Adipose tissue (tissue), 3 donors: Measurements from ENCODE around the gene NUDT21. TPM values are rescaled to one million over a fixed set of nuclear protein-coding genes. Genes with fewer than 3 reads are reported as not detected.
"Not testable (repeated sequence)": the region's sequence is repeated elsewhere in the genome, so short reads cannot be mapped to it uniquely, and the experiment has no call there.

Source experiments
- H3K27ac ChIP-seq: one replicate; pipeline ENCODE4 v1.5.1; 2013; ENCODE audit warnings: low read depth, low read length
- WGBS, 3 donors: extraction: QIAGEN DNeasy Blood & Tissue Kit; methylation state at CpG; one replicate each; pipeline ENCODE4 v1.1.7; 2013; 5-methylcytosine and 5-hydroxymethylcytosine counted together
- polyA plus RNA-seq, 3 donors: library from polyadenylated mRNA; stranded (reverse); fragments of 200-250 nt; gene quantifications; one replicate each; pipeline ENCODE4 v1.2.3, GENCODE V29; 2013
- donor health status: healthy with polysubstance abuse.
- donor health status: Bipolar disorder and iron deficiency.
- donor health status: healthy.

Gene NUDT21
- polyA plus RNA-seq, 3 donors, result 34.2 to 40.4 (median 34.4) TPM

- H3K27ac ChIP-seq, result no peak overlapping the region
- 76 to 83% (median 81%) methylated on average over 2 of the region's 2 CpGs for WGBS, 3 donors
These were observed 52.1 kb downstream of the NUDT21 start for GRCh38 chr16:56399047-56399446.

GRCh38 chr16:56396724-56397123 lies 54.4 kb downstream of the NUDT21 start:
- not testable (repeated sequence) for H3K27ac ChIP-seq
- WGBS, 3 donors, result 75 to 99% (median 98%) methylated on average over 3 of the region's 3 CpGs

DNA sequence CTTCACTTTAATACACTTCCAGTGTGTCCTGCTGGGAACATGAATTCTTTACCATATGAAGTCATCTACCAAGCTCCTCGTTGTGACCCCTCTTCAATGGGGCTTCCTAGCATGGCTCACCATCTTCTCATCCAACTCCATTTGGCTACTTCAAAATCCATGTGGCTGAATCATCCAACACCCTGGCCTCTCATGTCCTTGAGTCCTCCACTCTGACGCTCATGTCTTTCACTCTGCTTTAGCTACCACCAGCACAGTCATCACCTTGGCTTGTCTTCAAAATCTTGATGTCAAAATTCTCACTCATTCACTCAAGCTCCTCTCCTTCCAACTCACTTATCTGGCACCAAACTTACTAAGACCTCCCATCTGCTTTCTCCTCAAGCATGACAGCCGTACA lies 61.6 kb downstream of the NUDT21 start:
- WGBS, 3 donors, result 89 to 94% (median 92%) methylated on average over 3 of the region's 3 CpGs
- H3K27ac ChIP-seq, result no peak overlapping the region

DNA sequence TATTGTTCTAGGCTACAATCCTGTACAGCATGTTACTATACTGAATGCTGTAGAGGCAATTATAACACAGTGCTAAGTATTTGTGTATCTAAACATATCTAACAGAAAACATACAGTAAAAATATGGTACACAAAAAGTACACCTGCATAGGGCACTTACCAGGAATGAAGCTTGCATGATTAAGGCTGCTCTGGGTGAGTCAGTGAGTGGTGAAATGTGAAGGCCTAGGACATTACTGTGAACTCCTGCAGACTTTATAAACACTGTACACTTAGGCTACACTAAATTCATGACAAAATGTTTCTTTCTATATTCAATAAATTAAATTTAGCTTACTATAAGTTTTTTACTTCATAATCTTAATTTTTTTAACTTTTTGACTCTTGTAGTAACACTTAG lies 62.9 kb downstream of the NUDT21 start:
- H3K27ac ChIP-seq, result no peak overlapping the region

GRCh38 chr16:56387396-56387795 lies 63.7 kb downstream of the NUDT21 start:
- H3K27ac ChIP-seq, result no peak overlapping the region
- WGBS, 3 donors, result 93 to 99% (median 93%) methylated on average over 3 of the region's 3 CpGs

- H3K27ac ChIP-seq, result no peak overlapping the region
- 81 to 94% (median 92%) methylated on average over 4 of the region's 4 CpGs for WGBS, 3 donors
These were observed 66.9 kb downstream of the NUDT21 start for GRCh38 chr16:56384074-56384721.

GRCh38 chr16:56382901-56383355 lies 68.2 kb downstream of the NUDT21 start:
- 60 to 89% (median 78%) methylated on average over 5 of the region's 5 CpGs for WGBS, 3 donors
- H3K27ac ChIP-seq, result no peak overlapping the region

DNA sequence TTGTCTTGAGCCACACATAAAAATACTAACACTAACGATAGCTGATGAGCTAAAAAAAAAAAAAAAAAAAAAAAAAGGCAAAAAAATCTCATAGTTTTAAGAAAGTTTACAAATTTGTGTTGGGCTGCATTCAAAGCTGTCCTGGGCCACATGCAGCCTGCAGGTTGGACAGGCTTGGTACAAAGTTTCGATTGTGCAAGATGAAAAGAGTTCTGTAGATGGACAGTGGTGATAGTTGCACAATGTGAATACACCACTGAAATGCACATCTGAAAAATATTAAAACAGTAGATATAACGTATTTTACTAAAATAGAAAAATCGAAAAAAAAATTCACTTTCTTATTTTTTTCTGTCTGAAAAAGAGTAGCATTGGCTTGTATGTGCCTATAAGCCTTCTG lies 68.7 kb downstream of the NUDT21 start:
- no peak overlapping the region for H3K27ac ChIP-seq
- WGBS, 3 donors, result 94 to 96% (median 95%) methylated on average over 4 of the region's 4 CpGs

DNA sequence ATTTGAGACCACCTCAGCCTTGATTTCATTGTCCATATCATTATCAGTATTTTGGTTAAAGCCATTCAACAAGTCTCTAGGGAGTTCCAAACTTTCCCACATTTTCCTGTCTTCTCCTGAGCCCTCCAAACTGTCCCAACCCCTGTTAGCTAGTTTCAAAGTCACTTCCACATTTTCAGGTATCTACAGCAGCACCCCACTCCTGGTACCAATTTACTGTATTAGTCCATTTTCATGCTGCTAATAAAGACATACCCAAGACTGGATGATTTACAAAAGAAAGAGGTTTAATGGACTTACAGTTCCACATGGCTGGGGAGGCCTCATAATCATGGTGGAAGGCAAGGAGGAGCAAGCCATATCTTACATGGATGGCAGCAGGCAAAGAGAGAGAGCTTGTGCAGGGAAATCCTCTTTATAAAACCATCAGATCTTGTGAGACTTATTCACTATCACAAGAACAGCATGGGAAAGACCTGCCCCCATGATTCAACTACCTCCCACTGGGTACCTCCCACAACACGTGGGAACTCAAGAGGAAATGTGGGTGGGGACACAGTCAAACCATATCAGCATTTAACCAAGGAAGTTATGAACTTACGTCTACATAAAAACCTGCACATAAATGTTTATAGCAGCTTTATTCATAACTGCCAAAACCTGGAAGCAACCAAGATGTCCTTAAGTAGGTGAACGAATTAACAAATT lies 70.2 kb downstream of the NUDT21 start:
- 92 to 97% (median 97%) methylated on average over 3 of the region's 3 CpGs for WGBS, 3 donors
- not testable (repeated sequence) for H3K27ac ChIP-seq

Other genes with a start within 250 kb of the NUDT21 start
- gene AMFR, start 25.8 kb downstream of the NUDT21 start, polyA plus RNA-seq, result 10 to 100 TPM; 36.6 to 47.3 (median 38.0) TPM
- 10 to 100 TPM in 1 of 3 donors, 1 to 10 TPM in 2; 7.8 to 25.7 (median 9.2) TPM for gene OGFOD1, start 222 bp upstream of the NUDT21 start, polyA plus RNA-seq
- 10 to 100 TPM; 12.8 to 38.9 (median 21.3) TPM for gene BBS2, start 68.7 kb upstream of the NUDT21 start, polyA plus RNA-seq
- not detected for gene MT4, start 113.7 kb upstream of the NUDT21 start, polyA plus RNA-seq
- 1 to 10 TPM in 2 of 3 donors, under 1 TPM in 1; 0.91 to 2.7 (median 1.8) TPM for gene MT3, start 138.2 kb upstream of the NUDT21 start, polyA plus RNA-seq
- 1,000 to 10,000 TPM in 2 of 3 donors, 100 to 1,000 TPM in 1; 558 to 7,150 (median 3,647) TPM for gene MT2A, start 157.3 kb upstream of the NUDT21 start, polyA plus RNA-seq
- 1,000 to 10,000 TPM in 2 of 3 donors, 100 to 1,000 TPM in 1; 256 to 2,506 (median 1,432) TPM for gene MT1E, start 174.4 kb upstream of the NUDT21 start, polyA plus RNA-seq
- 1,000 to 10,000 TPM in 1 of 3 donors, 100 to 1,000 TPM in 2; 108 to 1,265 (median 551) TPM for gene MT1M, start 181.3 kb upstream of the NUDT21 start, polyA plus RNA-seq
- gene MT1A, start 187.3 kb upstream of the NUDT21 start, polyA plus RNA-seq, result 1,000 to 10,000 TPM in 2 of 3 donors, 100 to 1,000 TPM in 1; 259 to 2,112 (median 1,254) TPM
- 1 to 10 TPM in 1 of 3 donors, not detected in 2; 9.3 TPM for gene MT1B, start 200.6 kb upstream of the NUDT21 start, polyA plus RNA-seq
- 100 to 1,000 TPM in 2 of 3 donors, 10 to 100 TPM in 1; 84.5 to 341 (median 130) TPM for gene MT1F, start 206.6 kb upstream of the NUDT21 start, polyA plus RNA-seq
- 1,000 to 10,000 TPM; 1,258 to 2,088 (median 1,548) TPM for gene MT1G, start 216.7 kb upstream of the NUDT21 start, polyA plus RNA-seq
- gene MT1H, start 218.5 kb upstream of the NUDT21 start, polyA plus RNA-seq, result 10 to 100 TPM in 2 of 3 donors, 1 to 10 TPM in 1; 6.4 to 67.9 (median 60.5) TPM
- 1,000 to 10,000 TPM; 2,752 to 5,906 (median 2,980) TPM for gene MT1X, start 231.1 kb upstream of the NUDT21 start, polyA plus RNA-seq